Pancreas (tissue), 10 donors: ENCODE measurements around the gene FKBP1A. TPM values are rescaled to one million over a fixed set of nuclear protein-coding genes. Genes with fewer than 3 reads are reported as not detected.

ENCODE experiments used
- ATAC-seq, 4 donors: fragments of 200-7000 bp; cut with Tn5 transposase; one replicate each; pipeline versions ENCODE4 v1.8.0 to v1.9.1; 2020; ENCODE audit warnings: mild to moderate bottlenecking in 4 of 4, moderate library complexity in 4 of 4
- DNase-seq, 6 donors: peaks; one replicate each; pipeline ENCODE4 v3.0.0-alpha.2; 2020
- FAIRE-seq: peaks from 2 replicates; lab custom pipeline; 2012; peaks lifted over from hg19 to GRCh38; lab: Jason Lieb, UNC
- H3K27ac ChIP-seq, 4 donors: fragments of 200-600 bp; sonication (generic); 1 replicate in 3 of 4; 2 replicates in 1 of 4; pipeline versions ENCODE4 v1.5.0 to v1.8.0; 2020
- H3K27me3 ChIP-seq, 4 donors: fragments of 200-600 bp; one replicate each; pipeline ENCODE4 v1.8.0; 2021
- H3K36me3 ChIP-seq, 3 donors: fragments of 200-600 bp; sonication (generic) in 1 of 3; one replicate each; pipeline versions ENCODE4 v1.5.0 to v1.8.0; 2020 to 2021
- H3K4me1 ChIP-seq, 3 donors: fragments of 200-600 bp; one replicate each; pipeline ENCODE4 v1.8.0; 2021
- H3K4me3 ChIP-seq, 4 donors: fragments of 200-600 bp; sonication (generic) in 2 of 4; one replicate each; pipeline versions ENCODE4 v1.5.0 to v1.8.0; 2020 to 2021
- H3K9me3 ChIP-seq, 4 donors: fragments of 200-600 bp; one replicate each; pipeline ENCODE4 v1.8.0; 2021
- CTCF ChIP-seq, 4 donors: fragments of 200-600 bp; sonication (generic) in 3 of 4; IDR thresholded peaks; one replicate each; pipeline versions ENCODE4 v1.5.0 to v1.8.0; 2021; ENCODE audit warnings: antibody characterized with exemption in 4 of 4
- whole genome bisulfite sequencing, 2 donors: extraction: QIAGEN DNeasy Blood & Tissue Kit; methylation state at CpG; one replicate each; pipeline ENCODE4 v1.1.7; 2013; 5-methylcytosine and 5-hydroxymethylcytosine counted together
- intact Hi-C, 3 donors: fragments of 100-400 bp; cut with DNase I; formaldehyde crosslinking; loops; one replicate each; pipeline versions ENCODE4 v1.11.1 to v1.14.2; 2022
- polyA plus RNA-seq, 2 donors: library from polyadenylated mRNA; stranded (reverse); fragments of 200-250 nt; gene quantifications; one replicate each; pipeline ENCODE4 v1.2.3, GENCODE V29; 2013
- total RNA-seq, 6 donors: library from RNA; stranded (reverse); fragmentation: NEBNext Ultra II Directional in 4 of 6; extraction: Animal tissue kit (Norgen Biotek cat#: 25700) in 4 of 6; gene quantifications; one replicate each; pipeline versions ENCODE4 v1.2.1 to v1.2.4, GENCODE V29; 2021 to 2023
- donor health status: healthy with polysubstance abuse.
- donor health status: DM: no; HTN: no; CAD: no; lungs with moderate emphysema.
- donor health status: DM: no; HTN: no; CAD: no.
- donor health status: control.
- donor health status: control.
- donor health status: Bipolar disorder and iron deficiency.
- donor health status: DM: yes; HTN: yes; CAD: no.
- donor health status: DM: no; HTN: no; CAD: no.
- donor health status: DM: no; HTN: no; CAD: no.
- donor health status: DM: yes; HTN: yes; CAD: no.

The FKBP1A gene
- total and polyA plus RNA-seq, 8 donors, result 40.2 to 104 (median 67.3) TPM

GRCh38 chr20:1397710-1398109 lies 4.9 kb upstream of the FKBP1A start:
- Histone ChIP-seq H3K9me3 (no peaks in the 10 kb centered on the region), H3K27ac (no peak overlapping the region), H3K36me3 (no peaks in the 10 kb centered on the region), H3K4me1 (no peaks in the 10 kb centered on the region), H3K4me3 (no peak overlapping the region), H3K27me3 (peaks cover 0 to 3% (median 0%) of the 10 kb centered on the region in 4 donors)
- DNase-seq (no peak), ATAC-seq (no peak), FAIRE-seq (no peak)
- intact Hi-C loops, result no loop called here
- 56 to 69% methylated on average over 4 of the region's 4 CpGs for WGBS, 2 donors
- TF ChIP-seq CTCF (IDR thresholded peaks at IDR 0.05), result no peak

GRCh38 chr20:1396702-1397101 lies 3.8 kb upstream of the FKBP1A start:
- Histone ChIP-seq H3K36me3 (no peaks in the 10 kb centered on the region), H3K9me3 (no peaks in the 10 kb centered on the region), H3K27me3 (peaks cover 0 to 3% (median 0%) of the 10 kb centered on the region in 4 donors), H3K27ac (no peak overlapping the region), H3K4me1 (peaks cover 0 to 3% (median 0%) of the 10 kb centered on the region in 3 donors), H3K4me3 (no peak overlapping the region)
- no peak for TF ChIP-seq CTCF (IDR thresholded peaks at IDR 0.05)
- WGBS, 2 donors, result 67 to 75% methylated on average over 4 of the region's 4 CpGs
- ATAC-seq (no peak), FAIRE-seq (no peak), DNase-seq (no peak)
- intact Hi-C loops, result no loop called here

GRCh38 chr20:1396264-1396663 lies 3.4 kb upstream of the FKBP1A start:
- intact Hi-C loops, result no loop called here
- H3K4me1 ChIP-seq, result peaks cover 0 to 7% (median 0%) of the 10 kb centered on the region in 3 donors
- no peak for FAIRE-seq
- no peak for DNase-seq
- no peak overlapping the region for H3K27ac ChIP-seq
- H3K36me3 ChIP-seq, result no peaks in the 10 kb centered on the region
- 41 to 47% methylated on average over 1 of the region's 1 CpG for WGBS, 2 donors
- no peaks in the 10 kb centered on the region for H3K9me3 ChIP-seq
- H3K27me3 ChIP-seq, result peaks cover 0 to 3% (median 0%) of the 10 kb centered on the region in 4 donors
- no peak for ATAC-seq
- no peak overlapping the region for H3K4me3 ChIP-seq
- no peak for TF ChIP-seq CTCF (IDR thresholded peaks at IDR 0.05)

- Histone ChIP-seq H3K27me3 (peaks cover 0 to 3% (median 0%) of the 10 kb centered on the region in 4 donors), H3K27ac (no peak overlapping the region), H3K36me3 (no peaks in the 10 kb centered on the region), H3K9me3 (no peaks in the 10 kb centered on the region), H3K4me1 (peaks cover 0 to 21% (median 3%) of the 10 kb centered on the region in 3 donors), H3K4me3 (no peak overlapping the region)
- no peak for TF ChIP-seq CTCF (IDR thresholded peaks at IDR 0.05)
- FAIRE-seq (no peak), DNase-seq (no peak), ATAC-seq (no peak)
- 60 to 69% methylated on average over 2 of the region's 2 CpGs for WGBS, 2 donors
- intact Hi-C loops, result no loop called here
Observed at GRCh38 chr20:1394686-1395085, 1.8 kb upstream of the FKBP1A start.

- peak overlapping the region in 2 of 4 donors; percentile 55 to 71 for H3K27ac ChIP-seq
- FAIRE-seq, result no peak
- peaks cover 0 to 28% (median 11%) of the 10 kb centered on the region in 3 donors for H3K4me1 ChIP-seq
- peaks cover 0 to 3% (median 0%) of the 10 kb centered on the region in 4 donors for H3K27me3 ChIP-seq
- no peak for TF ChIP-seq CTCF (IDR thresholded peaks at IDR 0.05)
- H3K4me3 ChIP-seq, result peak overlapping the region; percentile 76 to 92 (median 90)
- intact Hi-C loops, result no loop called here
- no peak for ATAC-seq
- H3K9me3 ChIP-seq, result no peaks in the 10 kb centered on the region
- no peak for DNase-seq
- 58 to 61% methylated on average over 7 of the region's 7 CpGs for WGBS, 2 donors
- H3K36me3 ChIP-seq, result no peaks in the 10 kb centered on the region
Observed at GRCh38 chr20:1393507-1393882, 641 bp upstream of the FKBP1A start.
